ENCODE measurements around the gene PTPRK. TPM values are rescaled to one million over a fixed set of nuclear protein-coding genes. Genes with fewer than 3 reads are reported as not detected.

Gene PTPRK
- total and polyA plus RNA-seq, 5 donors = 9.6 to 45.7 (median 42.7) TPM

GRCh38 chr6:128282961-128283360 lies 237.4 kb downstream of the PTPRK start:
- WGBS = 46% methylated on average over 2 of the region's 2 CpGs
- no peaks in the 10 kb centered on the region for H3K9me3 ChIP-seq (ENCODE audit: control insufficient read depth, low read length)
- H3K4me3 ChIP-seq (ENCODE audit: low read length) = no peak overlapping the region
- intact Hi-C loops (cut with DNase I) = no loop called here
- ATAC-seq (peak in 1 of 2 donors; percentile 50), DNase-seq (no peak)
- H3K4me1 ChIP-seq (ENCODE audit: control insufficient read depth, insufficient read depth, low read length) = peaks cover 2% of the 10 kb centered on the region
- H3K27ac ChIP-seq (ENCODE audit: low read length) = no peak overlapping the region
- H3K27me3 ChIP-seq (ENCODE audit: control insufficient read depth, insufficient read depth) = no peaks in the 10 kb centered on the region

DNA sequence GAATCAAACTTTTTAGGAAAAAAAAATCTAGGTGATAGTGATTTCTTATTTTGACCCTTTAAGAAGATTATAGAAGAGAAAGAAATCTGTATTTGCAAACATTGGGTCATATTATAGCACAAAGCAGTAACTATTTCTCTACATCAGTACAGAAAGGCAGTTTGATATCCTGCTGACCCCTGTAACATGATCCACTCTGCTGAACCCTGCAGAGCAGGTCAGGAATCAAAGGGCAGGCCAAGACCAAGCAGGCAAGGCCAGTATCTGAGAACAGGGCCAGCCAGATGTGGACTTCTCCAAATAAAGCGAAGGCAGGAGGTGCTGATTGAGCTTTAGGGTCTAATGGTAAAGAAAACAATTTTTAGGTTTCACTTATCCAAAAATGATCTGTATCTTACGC lies 239.4 kb downstream of the PTPRK start:
- intact Hi-C loops (cut with DNase I) = no loop called here
- H3K27me3 ChIP-seq (ENCODE audit: control insufficient read depth, insufficient read depth) = no peaks in the 10 kb centered on the region
- H3K4me1 ChIP-seq (ENCODE audit: control insufficient read depth, insufficient read depth, low read length) = peaks cover 2% of the 10 kb centered on the region
- no peak overlapping the region for H3K4me3 ChIP-seq (ENCODE audit: low read length)
- H3K27ac ChIP-seq (ENCODE audit: low read length) = no peak overlapping the region
- no peak for DNase-seq
- no peaks in the 10 kb centered on the region for H3K9me3 ChIP-seq (ENCODE audit: control insufficient read depth, low read length)
- no peak for ATAC-seq
- 98% methylated on average over 2 of the region's 2 CpGs for WGBS

- H3K27me3 ChIP-seq (ENCODE audit: control insufficient read depth, insufficient read depth) = no peaks in the 10 kb centered on the region
- H3K4me3 ChIP-seq (ENCODE audit: low read length) = no peak overlapping the region
- WGBS = 94% methylated on average over 1 of the region's 1 CpG
- intact Hi-C loops (cut with DNase I) = no loop called here
- H3K4me1 ChIP-seq (ENCODE audit: control insufficient read depth, insufficient read depth, low read length) = peaks cover 2% of the 10 kb centered on the region
- no peak overlapping the region for H3K27ac ChIP-seq (ENCODE audit: low read length)
- H3K9me3 ChIP-seq (ENCODE audit: control insufficient read depth, low read length) = no peaks in the 10 kb centered on the region
- no peak for DNase-seq
- ATAC-seq = no peak
Measured at GRCh38 chr6:128280066-128280465, 240.3 kb downstream of the PTPRK start.

GRCh38 chr6:128278836-128279235 lies 241.6 kb downstream of the PTPRK start:
- WGBS = 91% methylated on average over 1 of the region's 1 CpG
- intact Hi-C loops (cut with DNase I) = no loop called here
- ATAC-seq = no peak
- H3K9me3 ChIP-seq (ENCODE audit: control insufficient read depth, low read length) = no peaks in the 10 kb centered on the region
- peaks cover 2% of the 10 kb centered on the region for H3K4me1 ChIP-seq (ENCODE audit: control insufficient read depth, insufficient read depth, low read length)
- H3K4me3 ChIP-seq (ENCODE audit: low read length) = no peak overlapping the region
- H3K27ac ChIP-seq (ENCODE audit: low read length) = no peak overlapping the region
- no peaks in the 10 kb centered on the region for H3K27me3 ChIP-seq (ENCODE audit: control insufficient read depth, insufficient read depth)
- DNase-seq = no peak

DNA sequence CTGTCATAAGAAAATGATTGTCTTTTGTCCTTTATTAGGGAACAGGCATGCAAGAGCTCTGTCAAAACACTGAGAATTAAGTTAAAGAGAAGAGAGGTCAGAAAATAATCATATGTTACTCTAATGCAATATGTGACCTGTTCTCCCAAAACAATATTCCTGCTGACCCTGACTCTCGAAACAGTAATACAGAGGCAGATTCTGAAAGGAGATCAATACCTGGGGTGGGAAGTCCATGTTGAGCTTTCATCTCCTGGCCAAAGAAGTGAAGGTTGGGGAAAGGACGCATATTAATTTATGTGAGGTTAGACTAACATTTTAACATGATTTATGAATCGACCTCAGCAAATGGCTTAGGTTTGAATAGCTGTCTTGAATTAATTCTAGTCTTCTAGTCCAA lies 243.0 kb downstream of the PTPRK start:
- no peak overlapping the region for H3K4me3 ChIP-seq (ENCODE audit: low read length)
- WGBS = 92% methylated on average over 3 of the region's 3 CpGs
- no peak for DNase-seq
- H3K27me3 ChIP-seq (ENCODE audit: control insufficient read depth, insufficient read depth) = no peaks in the 10 kb centered on the region
- H3K4me1 ChIP-seq (ENCODE audit: control insufficient read depth, insufficient read depth, low read length) = no peaks in the 10 kb centered on the region
- ATAC-seq = no peak
- H3K27ac ChIP-seq (ENCODE audit: low read length) = no peak overlapping the region
- H3K9me3 ChIP-seq (ENCODE audit: control insufficient read depth, low read length) = no peaks in the 10 kb centered on the region
- intact Hi-C loops (cut with DNase I) = no loop called here

DNA sequence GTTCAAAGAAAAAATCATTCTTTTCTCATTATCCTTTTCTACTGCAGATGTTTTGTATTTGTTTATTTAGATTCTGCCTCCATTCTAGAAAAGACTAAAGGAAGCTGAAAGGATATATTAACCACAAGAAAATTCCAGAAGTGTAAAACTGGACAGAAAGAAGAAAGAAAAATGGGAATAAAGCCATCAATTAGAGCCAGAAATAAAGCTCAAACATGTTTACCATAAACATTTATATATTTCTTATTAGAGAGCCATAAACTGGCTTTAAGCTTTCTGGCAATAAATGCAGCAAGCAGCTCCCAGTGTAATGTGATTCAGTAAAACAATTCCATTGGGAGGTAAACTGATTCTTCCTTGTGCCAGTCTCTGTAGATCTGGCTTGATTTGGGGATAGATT lies 244.1 kb downstream of the PTPRK start:
- ATAC-seq (no peak), DNase-seq (no peak)
- no peaks in the 10 kb centered on the region for H3K9me3 ChIP-seq (ENCODE audit: control insufficient read depth, low read length)
- peaks cover 2% of the 10 kb centered on the region for H3K4me1 ChIP-seq (ENCODE audit: control insufficient read depth, insufficient read depth, low read length)
- no peaks in the 10 kb centered on the region for H3K27me3 ChIP-seq (ENCODE audit: control insufficient read depth, insufficient read depth)
- no peak overlapping the region for H3K27ac ChIP-seq (ENCODE audit: low read length)
- H3K4me3 ChIP-seq (ENCODE audit: low read length) = no peak overlapping the region
- intact Hi-C loops (cut with DNase I) = no loop called here

DNA sequence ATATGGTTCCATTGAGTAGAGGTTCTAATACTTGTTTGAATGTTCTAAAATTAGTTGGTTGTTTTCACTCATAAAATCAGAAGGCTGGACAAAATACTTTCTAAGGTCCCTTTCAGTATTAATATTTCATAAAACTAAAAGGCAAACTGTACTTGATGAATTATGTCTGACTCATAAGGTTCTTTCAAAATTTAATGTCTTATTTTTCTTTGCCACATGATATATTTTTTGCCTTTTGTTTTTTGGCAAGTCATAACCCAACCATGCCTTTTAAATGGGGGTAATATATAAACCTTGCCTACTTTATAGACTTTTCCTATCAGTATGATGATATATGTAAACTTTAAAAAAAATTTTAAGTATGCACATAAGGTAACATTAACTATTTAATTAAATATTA lies 244.7 kb downstream of the PTPRK start:
- Histone ChIP-seq H3K4me1 (ENCODE audit: control insufficient read depth, insufficient read depth, low read length) (peaks cover 2% of the 10 kb centered on the region), H3K27me3 (ENCODE audit: control insufficient read depth, insufficient read depth) (no peaks in the 10 kb centered on the region), H3K27ac (ENCODE audit: low read length) (no peak overlapping the region), H3K4me3 (ENCODE audit: low read length) (no peak overlapping the region), H3K9me3 (ENCODE audit: control insufficient read depth, low read length) (no peaks in the 10 kb centered on the region)
- DNase-seq (no peak), ATAC-seq (no peak)
- intact Hi-C loops (cut with DNase I) = no loop called here

DNA sequence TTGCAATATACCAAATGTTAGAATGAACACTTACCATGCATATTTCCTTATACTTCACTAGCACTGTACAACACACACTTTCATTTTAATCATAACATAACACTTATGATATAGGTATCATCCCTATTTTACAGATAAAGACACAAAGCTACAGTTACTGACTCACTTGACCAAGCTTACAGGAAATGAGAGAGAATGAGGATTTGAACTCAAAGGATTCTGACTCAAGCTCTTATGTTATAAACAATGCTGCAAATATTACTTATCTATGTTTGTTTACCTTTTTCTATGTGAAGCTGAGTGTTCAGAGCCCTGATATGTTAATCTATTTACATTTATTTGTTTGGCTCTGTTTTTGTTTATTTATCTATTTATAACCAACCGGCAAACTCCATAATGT lies 245.4 kb downstream of the PTPRK start:
- Histone ChIP-seq H3K27ac (ENCODE audit: low read length) (no peak overlapping the region), H3K9me3 (ENCODE audit: control insufficient read depth, low read length) (no peaks in the 10 kb centered on the region), H3K4me3 (ENCODE audit: low read length) (no peak overlapping the region), H3K4me1 (ENCODE audit: control insufficient read depth, insufficient read depth, low read length) (peaks cover 2% of the 10 kb centered on the region), H3K27me3 (ENCODE audit: control insufficient read depth, insufficient read depth) (no peaks in the 10 kb centered on the region)
- intact Hi-C loops (cut with DNase I) = no loop called here
- WGBS = 86% methylated on average over 1 of the region's 1 CpG
- DNase-seq (no peak), ATAC-seq (no peak)

DNA sequence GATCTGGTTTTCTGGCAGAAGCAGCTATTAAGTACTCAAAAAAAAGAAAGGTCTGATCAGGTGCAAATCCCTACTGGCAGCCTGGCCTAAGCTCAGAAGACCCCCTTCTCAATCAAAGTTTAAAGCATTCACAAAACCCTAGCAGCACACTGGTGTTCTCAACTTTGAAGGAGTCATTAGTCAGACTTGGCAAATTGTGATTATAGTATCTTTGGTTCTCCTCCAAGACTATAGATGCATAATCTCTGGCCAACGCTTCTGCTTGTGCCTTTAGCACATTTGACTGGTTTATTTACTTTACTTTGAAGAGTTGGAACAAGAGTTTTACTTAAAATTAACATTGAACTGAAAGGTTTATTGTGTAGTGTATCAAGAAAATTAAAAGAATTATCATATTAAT lies 248.9 kb downstream of the PTPRK start:
- peaks cover 2% of the 10 kb centered on the region for H3K4me1 ChIP-seq (ENCODE audit: control insufficient read depth, insufficient read depth, low read length)
- intact Hi-C loops (cut with DNase I) = no loop called here
- H3K9me3 ChIP-seq (ENCODE audit: control insufficient read depth, low read length) = no peaks in the 10 kb centered on the region
- no peak overlapping the region for H3K4me3 ChIP-seq (ENCODE audit: low read length)
- no peaks in the 10 kb centered on the region for H3K27me3 ChIP-seq (ENCODE audit: control insufficient read depth, insufficient read depth)
- H3K27ac ChIP-seq (ENCODE audit: low read length) = no peak overlapping the region
- no peak for ATAC-seq
- WGBS = 33% methylated on average over 1 of the region's 1 CpG
- no peak for DNase-seq

DNA sequence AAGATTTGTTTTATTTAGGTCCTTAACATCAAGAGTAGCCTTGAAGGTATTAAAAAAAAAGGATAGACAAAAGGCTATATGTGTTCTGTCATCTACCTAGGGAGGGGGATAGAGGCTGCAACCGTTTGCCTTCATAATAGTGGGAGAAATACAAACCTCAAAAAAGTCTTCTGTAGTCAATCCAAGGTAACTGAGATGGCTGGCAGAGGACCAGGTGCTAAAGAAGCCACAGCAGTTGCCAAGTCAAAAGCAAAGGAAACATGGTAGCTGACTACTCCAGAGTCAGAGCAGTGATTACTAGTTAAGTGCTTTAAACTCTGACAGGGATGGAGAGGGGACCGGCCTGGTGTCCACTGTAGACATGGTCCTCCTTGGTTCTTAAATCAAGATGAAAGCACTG lies 249.4 kb downstream of the PTPRK start:
- Histone ChIP-seq H3K27me3 (ENCODE audit: control insufficient read depth, insufficient read depth) (no peaks in the 10 kb centered on the region), H3K9me3 (ENCODE audit: control insufficient read depth, low read length) (no peaks in the 10 kb centered on the region), H3K4me1 (ENCODE audit: control insufficient read depth, insufficient read depth, low read length) (peaks cover 2% of the 10 kb centered on the region), H3K27ac (ENCODE audit: low read length) (no peak overlapping the region), H3K4me3 (ENCODE audit: low read length) (no peak overlapping the region)
- intact Hi-C loops (cut with DNase I) = no loop called here
- no peak for DNase-seq
- ATAC-seq = no peak
- 68% methylated on average over 2 of the region's 2 CpGs for WGBS

DNA sequence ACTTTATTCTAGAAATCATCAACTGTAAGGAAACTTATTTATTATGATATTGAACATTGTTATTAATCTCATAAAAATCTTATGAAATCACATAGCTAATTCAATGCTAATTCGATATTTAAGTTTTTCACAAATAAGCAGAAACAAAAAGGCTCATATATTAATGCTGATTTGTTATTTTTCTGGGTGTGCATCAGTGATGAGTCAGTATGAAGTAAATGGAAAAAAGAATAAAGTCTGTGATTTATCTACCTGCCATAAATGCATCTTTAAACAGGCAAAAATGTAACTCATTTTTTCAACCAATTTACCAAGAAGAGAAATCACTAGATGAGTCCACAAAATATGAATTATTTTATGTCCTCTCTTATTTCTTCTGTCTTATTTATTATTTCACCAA lies 253.5 kb downstream of the PTPRK start:
- DNase-seq (no peak), ATAC-seq (no peak)
- H3K4me3 ChIP-seq (ENCODE audit: low read length) = no peak overlapping the region
- no peak overlapping the region for H3K27ac ChIP-seq (ENCODE audit: low read length)
- H3K9me3 ChIP-seq (ENCODE audit: control insufficient read depth, low read length) = no peaks in the 10 kb centered on the region
- H3K27me3 ChIP-seq (ENCODE audit: control insufficient read depth, insufficient read depth) = no peaks in the 10 kb centered on the region
- intact Hi-C loops (cut with DNase I) = no loop called here
- H3K4me1 ChIP-seq (ENCODE audit: control insufficient read depth, insufficient read depth, low read length) = peaks cover 2% of the 10 kb centered on the region
- 94% methylated on average over 1 of the region's 1 CpG for WGBS

DNA sequence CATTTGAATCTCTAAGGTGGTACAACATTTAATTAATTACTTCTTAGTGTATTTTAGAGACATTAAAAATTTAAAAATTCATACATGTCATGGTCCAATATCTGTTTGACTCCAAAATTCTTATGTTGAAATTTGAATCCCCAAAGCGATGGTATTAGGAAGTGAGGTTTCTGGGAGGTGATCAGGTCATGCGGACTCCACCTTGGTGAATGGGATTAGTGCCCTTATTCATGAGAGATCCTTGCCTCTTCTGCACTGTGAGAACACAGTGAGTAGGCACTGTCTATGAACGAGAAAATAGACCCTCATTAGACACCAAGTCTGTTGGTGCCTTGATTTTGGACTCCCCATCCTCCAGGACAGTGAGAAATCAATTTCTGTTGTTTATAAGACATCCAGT lies 254.7 kb downstream of the PTPRK start:
- intact Hi-C loops (cut with DNase I) = no loop called here
- DNase-seq (no peak), ATAC-seq (no peak)
- no peak overlapping the region for H3K4me3 ChIP-seq (ENCODE audit: low read length)
- no peaks in the 10 kb centered on the region for H3K27me3 ChIP-seq (ENCODE audit: control insufficient read depth, insufficient read depth)
- no peak overlapping the region for H3K27ac ChIP-seq (ENCODE audit: low read length)
- H3K4me1 ChIP-seq (ENCODE audit: control insufficient read depth, insufficient read depth, low read length) = no peaks in the 10 kb centered on the region
- 97% methylated on average over 3 of the region's 3 CpGs for WGBS
- no peaks in the 10 kb centered on the region for H3K9me3 ChIP-seq (ENCODE audit: control insufficient read depth, low read length)
